Stimulated activated CD4-positive, alpha-beta T cell treated with anti-CD3 and anti-CD28 coated beads, Interleukin-4, amount 100 ng/mL, for 4 hours (primary cell): ENCODE data around the gene GFRA4.

Experiments
- DNase-seq, 2 experiments: peaks; one replicate each; pipeline ENCODE4 v3.0.0-alpha.2; 2020

Gene GFRA4

GRCh38 chr20:3614466-3614865 lies 48.7 kb downstream of the GFRA4 start:
- no peak for DNase-seq

DNA sequence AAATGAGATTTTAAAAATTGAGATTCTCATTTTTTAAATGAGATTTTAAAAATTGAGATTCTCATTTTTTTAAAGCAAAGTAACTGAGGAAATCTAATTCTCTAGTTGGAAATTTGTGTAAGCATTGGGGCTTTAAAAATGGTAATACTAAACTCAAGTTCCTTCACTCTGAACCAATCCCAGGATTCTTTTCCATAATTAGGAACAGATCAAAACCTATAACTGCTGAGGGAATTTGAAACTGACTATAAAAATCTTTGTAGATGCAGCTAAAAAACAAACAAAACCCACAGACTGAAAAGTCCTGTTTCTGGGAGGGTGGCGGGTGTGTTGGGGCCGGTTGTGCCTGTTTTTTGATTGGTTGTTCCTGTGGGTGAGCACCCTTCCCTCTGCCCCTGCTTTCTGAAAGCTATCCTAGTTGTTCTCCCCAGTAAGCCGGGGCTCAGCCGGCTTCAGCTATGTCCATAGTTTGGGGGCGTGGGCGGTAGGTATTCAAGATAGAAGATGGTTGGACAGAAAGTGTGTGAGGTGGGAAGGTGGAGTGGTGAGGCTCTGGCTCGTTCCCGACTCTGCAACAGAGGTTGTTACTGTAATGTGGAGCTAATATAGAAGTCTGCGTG lies 49.3 kb downstream of the GFRA4 start:
- DNase-seq: no peak

- DNase-seq: no peak
Measured at GRCh38 chr20:3612795-3613572, 50.2 kb downstream of the GFRA4 start.

- no peak for DNase-seq
Measured at GRCh38 chr20:3611901-3612300, 51.3 kb downstream of the GFRA4 start.
